ENCODE measurements around the gene DNAH10. TPM values are rescaled to one million over a fixed set of nuclear protein-coding genes. Genes with fewer than 3 reads are reported as not detected.

Gene DNAH10
- total RNA-seq, 6 experiments from 2014 or later = 0.19 to 1.1 (median 0.64) TPM

DNA sequence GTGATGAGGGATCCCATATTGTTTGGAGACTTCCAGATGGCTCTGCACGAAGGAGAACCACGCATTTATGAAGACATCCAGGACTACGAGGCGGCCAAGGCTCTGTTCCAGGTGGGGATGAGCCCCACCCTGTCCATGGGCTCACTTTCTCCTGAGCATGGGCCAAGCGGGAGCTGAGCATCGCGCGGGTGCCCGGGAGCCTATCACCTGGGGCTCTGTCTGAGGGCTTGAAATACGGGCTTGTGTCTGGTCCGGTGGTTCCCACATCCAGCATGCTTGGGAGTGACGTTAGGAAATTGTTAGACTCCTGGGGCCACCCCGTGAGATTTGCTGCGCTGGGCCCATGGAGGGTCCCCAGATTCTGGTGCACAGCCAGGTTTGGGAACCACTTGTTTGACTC is 117.6 kb downstream of the DNAH10 start:
- H3K9me3 Mint-ChIP-seq = no peaks in the 10 kb centered on the region
- H3K4me1 Mint-ChIP-seq (ENCODE audit: low read depth) = no peaks in the 10 kb centered on the region
- H3K4me3 Mint-ChIP-seq = no peak overlapping the region
- H3K36me3 Mint-ChIP-seq (ENCODE audit: low read depth) = no peaks in the 10 kb centered on the region
- DNase-seq = no peak
- peaks cover 51% of the 10 kb centered on the region for H3K27me3 Mint-ChIP-seq (ENCODE audit: insufficient read depth)
- TF ChIP-seq, protein P1, sequence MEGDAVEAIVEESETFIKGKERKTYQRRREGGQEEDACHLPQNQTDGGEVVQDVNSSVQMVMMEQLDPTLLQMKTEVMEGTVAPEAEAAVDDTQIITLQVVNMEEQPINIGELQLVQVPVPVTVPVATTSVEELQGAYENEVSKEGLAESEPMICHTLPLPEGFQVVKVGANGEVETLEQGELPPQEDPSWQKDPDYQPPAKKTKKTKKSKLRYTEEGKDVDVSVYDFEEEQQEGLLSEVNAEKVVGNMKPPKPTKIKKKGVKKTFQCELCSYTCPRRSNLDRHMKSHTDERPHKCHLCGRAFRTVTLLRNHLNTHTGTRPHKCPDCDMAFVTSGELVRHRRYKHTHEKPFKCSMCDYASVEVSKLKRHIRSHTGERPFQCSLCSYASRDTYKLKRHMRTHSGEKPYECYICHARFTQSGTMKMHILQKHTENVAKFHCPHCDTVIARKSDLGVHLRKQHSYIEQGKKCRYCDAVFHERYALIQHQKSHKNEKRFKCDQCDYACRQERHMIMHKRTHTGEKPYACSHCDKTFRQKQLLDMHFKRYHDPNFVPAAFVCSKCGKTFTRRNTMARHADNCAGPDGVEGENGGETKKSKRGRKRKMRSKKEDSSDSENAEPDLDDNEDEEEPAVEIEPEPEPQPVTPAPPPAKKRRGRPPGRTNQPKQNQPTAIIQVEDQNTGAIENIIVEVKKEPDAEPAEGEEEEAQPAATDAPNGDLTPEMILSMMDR (IDR thresholded peaks at IDR 0.05) = no peak
- H3K27ac Mint-ChIP-seq = no peak overlapping the region

DNA sequence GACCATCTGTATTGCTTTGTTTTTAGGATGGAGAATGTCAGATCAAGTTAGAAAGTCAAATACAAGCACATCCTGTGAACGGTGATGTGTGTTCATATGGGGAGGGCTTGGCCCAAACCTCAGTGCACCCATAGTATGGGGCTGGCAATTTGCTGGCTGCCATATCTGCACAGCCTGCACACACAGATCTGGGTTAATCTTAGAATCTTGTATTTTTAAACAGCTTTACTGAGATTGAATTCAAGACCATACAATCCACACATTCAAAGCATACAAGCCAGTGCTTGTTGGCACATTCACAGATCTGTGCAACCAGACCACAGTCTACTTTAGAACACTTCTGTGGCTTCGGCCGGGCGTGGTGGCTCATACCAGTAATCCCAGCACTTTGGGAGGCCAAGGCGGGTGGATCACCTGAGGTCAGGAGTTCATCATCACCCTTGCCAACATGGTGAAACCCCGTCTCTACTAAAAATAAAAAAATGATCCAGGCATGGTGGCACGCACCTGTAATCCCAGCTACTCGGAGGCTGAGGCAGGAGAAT is 120.1 kb downstream of the DNAH10 start:
- no peak overlapping the region for H3K4me3 Mint-ChIP-seq
- no peaks in the 10 kb centered on the region for H3K9me3 Mint-ChIP-seq
- H3K4me1 Mint-ChIP-seq (ENCODE audit: low read depth) = no peaks in the 10 kb centered on the region
- no peak for DNase-seq
- no peaks in the 10 kb centered on the region for H3K36me3 Mint-ChIP-seq (ENCODE audit: low read depth)
- H3K27me3 Mint-ChIP-seq (ENCODE audit: insufficient read depth) = peaks cover 61% of the 10 kb centered on the region
- TF ChIP-seq, protein P1 (IDR thresholded peaks at IDR 0.05) = no peak
- no peak overlapping the region for H3K27ac Mint-ChIP-seq

DNA sequence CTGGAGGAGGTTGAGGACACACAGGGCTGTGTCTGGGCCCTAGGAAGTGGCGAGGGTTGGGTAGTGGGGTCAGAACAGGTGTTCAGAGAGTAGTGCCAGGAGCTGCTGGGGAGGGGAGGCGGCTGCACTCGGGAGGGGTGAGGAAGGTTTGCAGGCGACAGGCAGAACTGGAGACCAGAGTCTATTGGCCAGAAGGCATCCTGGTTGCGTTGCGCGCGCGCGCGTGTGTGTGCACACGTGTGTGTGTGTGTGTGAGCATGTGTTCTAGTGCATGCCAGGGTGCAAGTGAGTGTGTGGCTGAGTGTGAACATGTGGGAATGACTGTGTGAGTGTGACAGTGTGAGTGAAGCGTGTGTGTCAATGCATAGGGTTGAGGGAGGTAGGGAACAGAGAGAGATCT is 124.2 kb downstream of the DNAH10 start:
- TF ChIP-seq, protein P1 (IDR thresholded peaks at IDR 0.05) = no peak
- Mint-ChIP-seq H3K27me3 (ENCODE audit: insufficient read depth) (peaks cover 56% of the 10 kb centered on the region), H3K9me3 (no peaks in the 10 kb centered on the region), H3K4me3 (no peak overlapping the region), H3K36me3 (ENCODE audit: low read depth) (no peaks in the 10 kb centered on the region), H3K27ac (no peak overlapping the region), H3K4me1 (ENCODE audit: low read depth) (no peaks in the 10 kb centered on the region; the same call in 1 of the 2 replicates)
- DNase-seq = no peak

DNA sequence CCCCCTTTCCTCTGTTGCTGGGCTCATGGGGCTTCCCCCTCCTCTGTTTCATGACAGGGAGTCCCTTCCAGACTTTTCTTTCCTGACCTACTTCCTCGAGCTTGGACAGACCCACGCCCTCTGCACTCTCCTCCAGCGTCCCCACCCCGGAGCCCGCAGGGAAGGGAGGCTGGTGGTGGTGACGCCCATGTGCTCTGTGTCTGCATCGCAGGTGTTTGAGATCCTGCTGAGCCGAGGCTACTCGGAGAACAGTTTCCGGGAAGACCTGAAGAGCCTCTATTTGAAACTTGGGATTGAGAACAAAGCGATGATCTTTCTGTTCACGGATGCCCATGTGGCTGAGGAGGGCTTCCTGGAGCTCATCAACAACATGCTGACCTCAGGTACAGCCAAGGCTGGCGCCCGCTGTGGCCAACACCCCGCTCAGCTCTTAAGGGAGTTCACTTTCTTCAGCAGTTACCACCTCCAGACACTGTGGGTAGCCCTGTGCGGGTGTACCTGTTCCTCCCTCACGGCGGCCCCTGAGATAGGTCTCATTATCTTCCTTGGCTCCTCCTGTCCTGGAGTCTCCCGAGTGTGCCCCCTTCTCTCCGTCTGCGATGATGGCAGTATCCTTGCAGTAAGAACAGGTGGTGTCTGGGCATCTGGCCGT is 125.0 kb downstream of the DNAH10 start:
- TF ChIP-seq, protein P1 (IDR thresholded peaks at IDR 0.05) = no peak
- H3K27ac Mint-ChIP-seq = no peak overlapping the region
- peaks cover 57% of the 10 kb centered on the region for H3K27me3 Mint-ChIP-seq (ENCODE audit: insufficient read depth)
- no peak overlapping the region for H3K4me3 Mint-ChIP-seq
- DNase-seq = no peak
- H3K4me1 Mint-ChIP-seq (ENCODE audit: low read depth) = peaks cover 6% of the 10 kb centered on the region; the same call in 1 of the 2 replicates
- no peaks in the 10 kb centered on the region for H3K9me3 Mint-ChIP-seq
- H3K36me3 Mint-ChIP-seq (ENCODE audit: low read depth) = no peaks in the 10 kb centered on the region

DNA sequence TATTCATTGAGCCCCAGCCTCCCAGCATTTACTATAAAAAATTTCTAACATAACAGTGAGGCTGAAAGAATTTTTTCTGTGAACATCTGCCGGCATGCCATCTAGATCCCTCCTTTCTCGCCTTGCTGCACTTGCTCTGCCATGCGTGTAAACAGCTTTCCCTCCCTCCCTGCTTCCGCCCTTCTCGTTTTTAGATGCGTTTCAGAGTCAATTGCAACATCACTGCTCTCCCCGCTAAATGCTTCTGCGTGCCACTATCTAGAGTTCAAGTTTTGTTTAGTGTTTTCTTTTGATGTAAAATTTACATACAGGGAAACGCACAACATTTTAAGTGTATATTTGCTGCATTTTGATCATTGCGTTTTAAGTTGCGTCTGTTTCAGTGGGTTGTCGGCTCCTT is 126.9 kb downstream of the DNAH10 start:
- H3K4me3 Mint-ChIP-seq = no peak overlapping the region
- peaks cover 51% of the 10 kb centered on the region for H3K27me3 Mint-ChIP-seq (ENCODE audit: insufficient read depth)
- no peak for DNase-seq
- TF ChIP-seq, protein P1 (IDR thresholded peaks at IDR 0.05) = no peak
- H3K9me3 Mint-ChIP-seq = no peaks in the 10 kb centered on the region
- no peaks in the 10 kb centered on the region for H3K36me3 Mint-ChIP-seq (ENCODE audit: low read depth)
- H3K27ac Mint-ChIP-seq = no peak overlapping the region
- peaks cover 6% of the 10 kb centered on the region; the same call in 1 of the 2 replicates for H3K4me1 Mint-ChIP-seq (ENCODE audit: low read depth)
